Jurkat, Clone E6-1 (cell line): ENCODE results near the gene BRAF.
"Not testable (repeated sequence)": the region's sequence is repeated elsewhere in the genome, so short reads cannot be mapped to it uniquely, and the experiment has no call there.

Experiments
- DNase-seq: peaks from one replicate; pipeline ENCODE4 v3.0.0-alpha.2; 2011; ENCODE audit warnings: low read depth, low spot score
- H3K4me3 ChIP-seq: 2 replicates; pipeline ENCODE4 v1.5.1; 2011; ENCODE audit warnings: mild to moderate bottlenecking, low read length, control low read depth, moderate library complexity

Gene BRAF

GRCh38 chr7:140829720-140830119 lies 95.0 kb downstream of the BRAF start:
- H3K4me3 ChIP-seq = no peak overlapping the region
- no peak for DNase-seq

GRCh38 chr7:140828741-140829140 lies 96.0 kb downstream of the BRAF start:
- no peak for DNase-seq
- H3K4me3 ChIP-seq = no peak overlapping the region

- not testable (repeated sequence) for DNase-seq, H3K4me3 ChIP-seq
Measured at GRCh38 chr7:140817383-140817782, 107.3 kb downstream of the BRAF start.

- H3K4me3 ChIP-seq = no peak overlapping the region
- DNase-seq = peak; percentile 56
Measured at GRCh38 chr7:140810830-140811556, 113.7 kb downstream of the BRAF start.

GRCh38 chr7:140810385-140810784 lies 114.3 kb downstream of the BRAF start:
- DNase-seq = no peak
- no peak overlapping the region for H3K4me3 ChIP-seq

- peak; percentile 2 for DNase-seq
- H3K4me3 ChIP-seq = no peak overlapping the region
Measured at GRCh38 chr7:140778975-140779374, 145.8 kb downstream of the BRAF start.

- H3K4me3 ChIP-seq = no peak overlapping the region
- no peak for DNase-seq
Measured at GRCh38 chr7:140778568-140778967, 146.2 kb downstream of the BRAF start.

GRCh38 chr7:140774371-140774770 lies 150.4 kb downstream of the BRAF start:
- no peak overlapping the region for H3K4me3 ChIP-seq
- no peak for DNase-seq

- no peak for DNase-seq
- H3K4me3 ChIP-seq = no peak overlapping the region
Measured at GRCh38 chr7:140773104-140773503, 151.6 kb downstream of the BRAF start.

- no peak overlapping the region for H3K4me3 ChIP-seq
- DNase-seq = no peak
Measured at GRCh38 chr7:140771826-140772225, 152.9 kb downstream of the BRAF start.

- DNase-seq = no peak
- no peak overlapping the region for H3K4me3 ChIP-seq
Measured at GRCh38 chr7:140769852-140770251, 154.9 kb downstream of the BRAF start.

GRCh38 chr7:140767418-140767817 lies 157.3 kb downstream of the BRAF start:
- no peak overlapping the region for H3K4me3 ChIP-seq
- DNase-seq = no peak

- not testable (repeated sequence) for DNase-seq, H3K4me3 ChIP-seq
Measured at GRCh38 chr7:140765441-140765840, 159.3 kb downstream of the BRAF start.

GRCh38 chr7:140763166-140763565 lies 161.6 kb downstream of the BRAF start:
- DNase-seq = not testable (repeated sequence)

GRCh38 chr7:140761375-140761774 lies 163.4 kb downstream of the BRAF start:
- not testable (repeated sequence) for DNase-seq, H3K4me3 ChIP-seq

More at GRCh38 chr7:140763166-140763565, 161.6 kb downstream of the BRAF start:
- not testable (repeated sequence) for H3K4me3 ChIP-seq

GRCh38 chr7:140754506-140754905 lies 170.2 kb downstream of the BRAF start:
- no peak for DNase-seq

GRCh38 chr7:140752533-140752932 lies 172.2 kb downstream of the BRAF start:
- no peak overlapping the region for H3K4me3 ChIP-seq
- DNase-seq = no peak

More at GRCh38 chr7:140754506-140754905, 170.2 kb downstream of the BRAF start:
- H3K4me3 ChIP-seq = no peak overlapping the region

- no peak for DNase-seq
- H3K4me3 ChIP-seq = no peak overlapping the region
Measured at GRCh38 chr7:140746751-140747150, 178.0 kb downstream of the BRAF start.

- DNase-seq = no peak
- H3K4me3 ChIP-seq = no peak overlapping the region
Measured at GRCh38 chr7:140745266-140746058, 179.3 kb downstream of the BRAF start.

- H3K4me3 ChIP-seq = no peak overlapping the region
- DNase-seq = no peak
Measured at GRCh38 chr7:140744005-140744404, 180.7 kb downstream of the BRAF start.
